HG02884 (cell line): ENCODE results near the gene CARNS1.

Experiments used
- ATAC-seq: cut with Tn5 transposase; IDR thresholded peaks from one replicate; pipeline ENCODE4 v1.9.1; 2021; ENCODE audit warnings: mild to moderate bottlenecking, moderate library complexity; ENCODE audit not compliant: unreplicated experiment

Gene CARNS1

GRCh38 chr11:67415501-67416304 is at the start of gene CARNS1:
TSS of gene CARNS1 (plus strand) at chr11:67415678. CDS start at chr11:67416200, 522 bp downstream.
- ATAC-seq: no peak

- ATAC-seq: no peak
Observed at GRCh38 chr11:67365736-67366444, 49.6 kb upstream of the CARNS1 start.

GRCh38 chr11:67366546-67366945 is 48.9 kb upstream of the CARNS1 start:
- ATAC-seq: no peak

GRCh38 chr11:67366961-67367760 is 48.3 kb upstream of the CARNS1 start:
- no peak for ATAC-seq

- no peak for ATAC-seq
Observed at GRCh38 chr11:67367761-67368227, 47.7 kb upstream of the CARNS1 start.

GRCh38 chr11:67368621-67369020 is 46.9 kb upstream of the CARNS1 start:
- ATAC-seq: no peak

- no peak for ATAC-seq
Observed at GRCh38 chr11:67369275-67369674, 46.2 kb upstream of the CARNS1 start.

- ATAC-seq: no peak
Observed at GRCh38 chr11:67369801-67370284, 45.6 kb upstream of the CARNS1 start.

- ATAC-seq: no peak
Observed at GRCh38 chr11:67370351-67371076, 45.0 kb upstream of the CARNS1 start.

GRCh38 chr11:67371189-67371910 is 44.1 kb upstream of the CARNS1 start:
- ATAC-seq: no peak

GRCh38 chr11:67371911-67372320 is 43.6 kb upstream of the CARNS1 start:
- no peak for ATAC-seq

GRCh38 chr11:67372321-67372992 is 43.0 kb upstream of the CARNS1 start:
- no peak for ATAC-seq

GRCh38 chr11:67372993-67373647 is 42.4 kb upstream of the CARNS1 start, which contains the start of gene CLCF1:
TSS of gene CLCF1 (minus strand) at chr11:67373598. CDS start at chr11:67373539, 59 bp downstream.
- no peak for ATAC-seq

- no peak for ATAC-seq
Observed at GRCh38 chr11:67373648-67374570, 41.6 kb upstream of the CARNS1 start.

- ATAC-seq: no peak
Observed at GRCh38 chr11:67374571-67375281, 40.8 kb upstream of the CARNS1 start.

GRCh38 chr11:67375320-67376055 is 40.0 kb upstream of the CARNS1 start:
- no peak for ATAC-seq
